ENCODE data around the gene LRP1B.

GRCh38 chr2:140695155-140695554 is 1435.7 kb downstream of the LRP1B start:
- TF ChIP-seq CTCF (IDR thresholded peaks at IDR 0.05; ENCODE audit: low read depth, low read length, poor library complexity, severe bottlenecking) = no peak
- TF ChIP-seq EZH2phosphoT487 (IDR thresholded peaks at IDR 0.05; ENCODE audit: borderline replicate concordance, low read length) = no peak
